ENCODE measurements around the gene ARPC2.
A peak's percentile ranks its signal among the peaks of the same experiment; 100 is the strongest.

The ARPC2 gene

GRCh38 chr2:218291318-218292047 lies 74.5 kb downstream of the ARPC2 start:
- DNase-seq = no peak

GRCh38 chr2:218292048-218293014 lies 75.3 kb downstream of the ARPC2 start, which contains the start of gene TMBIM1:
TMBIM1 (minus strand) TSS chr2:218292503; CDS start chr2:218282141, 10,362 bp downstream.
- peak; percentile 77 for DNase-seq

- no peak for DNase-seq
Measured at GRCh38 chr2:218293715-218294429, 76.9 kb downstream of the ARPC2 start.

GRCh38 chr2:218294430-218295022 lies 77.5 kb downstream of the ARPC2 start:
- DNase-seq = peak; percentile 20

- DNase-seq = no peak
Measured at GRCh38 chr2:218295029-218295428, 78.0 kb downstream of the ARPC2 start.

- DNase-seq = no peak
Measured at GRCh38 chr2:218296200-218296599, 79.2 kb downstream of the ARPC2 start.

GRCh38 chr2:218296847-218297246 lies 79.9 kb downstream of the ARPC2 start:
- DNase-seq = no peak

- no peak for DNase-seq
Measured at GRCh38 chr2:218298314-218298875, 81.4 kb downstream of the ARPC2 start.

- DNase-seq = no peak
Measured at GRCh38 chr2:218300141-218300540, 83.2 kb downstream of the ARPC2 start.

- DNase-seq = peak; percentile 93
Measured at GRCh38 chr2:218301176-218301819, 84.3 kb downstream of the ARPC2 start.
